Left forelimb (tissue), 1 donor: ENCODE results near the gene LILRA5.
"Not testable (repeated sequence)": the region's sequence is repeated elsewhere in the genome, so short reads cannot be mapped to it uniquely, and the experiment has no call there.

Experiments
- DNase-seq: peaks from one replicate; pipeline ENCODE4 v3.0.0-alpha.2; 2018; ENCODE audit warnings: low spot score

The LILRA5 gene

GRCh38 chr19:54312436-54313377 is at the start of gene LILRA5:
TSS of gene LILRA5 (minus strand) at chr19:54313166. CDS start at chr19:54313019, 147 bp downstream.
- no peak for DNase-seq

GRCh38 chr19:54361680-54362422 is 48.9 kb upstream of the LILRA5 start:
- DNase-seq: not testable (repeated sequence)

DNA sequence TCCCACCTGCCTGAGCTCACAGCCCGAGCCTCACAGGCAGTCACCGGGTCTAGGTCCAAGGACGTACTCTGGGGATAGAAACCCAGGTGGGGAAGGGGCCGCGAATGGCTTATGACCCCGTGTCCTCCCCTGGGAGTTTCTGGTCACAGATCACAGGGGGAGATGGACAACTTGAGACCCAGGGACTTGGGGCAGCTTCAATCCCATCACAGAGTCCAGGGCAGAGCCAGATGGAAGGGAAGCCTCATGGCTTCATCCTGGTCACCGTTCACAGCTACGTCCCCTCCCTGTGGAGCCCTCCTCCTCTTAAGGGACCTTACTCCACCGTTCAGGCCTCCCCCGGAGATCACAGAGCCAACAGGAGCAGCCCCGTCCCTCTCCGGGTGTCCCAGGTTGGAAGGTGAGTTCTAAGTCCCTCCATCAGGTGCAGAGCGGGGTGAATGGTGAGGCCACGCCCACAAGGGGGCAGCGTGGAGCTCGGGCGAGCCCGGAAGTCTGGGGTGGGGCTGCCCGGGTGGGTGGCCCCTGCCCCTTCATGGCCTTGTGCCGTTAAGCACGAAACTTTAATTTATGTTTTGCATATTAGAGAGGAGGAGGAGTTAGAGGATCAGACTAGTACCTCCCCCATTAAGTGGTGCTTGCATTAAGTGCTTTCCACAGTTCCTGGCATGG is 46.3 kb upstream of the LILRA5 start:
- not testable (repeated sequence) for DNase-seq

- no peak for DNase-seq
These were observed 44.4 kb upstream of the LILRA5 start for GRCh38 chr19:54357381-54357780.

- no peak for DNase-seq
These were observed 43.6 kb upstream of the LILRA5 start for GRCh38 chr19:54356444-54357056.

- DNase-seq: no peak
These were observed 42.7 kb upstream of the LILRA5 start for GRCh38 chr19:54355675-54356074.

- no peak for DNase-seq
These were observed 41.8 kb upstream of the LILRA5 start for GRCh38 chr19:54354761-54355160.

GRCh38 chr19:54352546-54352945 is 39.6 kb upstream of the LILRA5 start:
- no peak for DNase-seq

GRCh38 chr19:54352041-54352440 is 39.1 kb upstream of the LILRA5 start:
- no peak for DNase-seq

DNA sequence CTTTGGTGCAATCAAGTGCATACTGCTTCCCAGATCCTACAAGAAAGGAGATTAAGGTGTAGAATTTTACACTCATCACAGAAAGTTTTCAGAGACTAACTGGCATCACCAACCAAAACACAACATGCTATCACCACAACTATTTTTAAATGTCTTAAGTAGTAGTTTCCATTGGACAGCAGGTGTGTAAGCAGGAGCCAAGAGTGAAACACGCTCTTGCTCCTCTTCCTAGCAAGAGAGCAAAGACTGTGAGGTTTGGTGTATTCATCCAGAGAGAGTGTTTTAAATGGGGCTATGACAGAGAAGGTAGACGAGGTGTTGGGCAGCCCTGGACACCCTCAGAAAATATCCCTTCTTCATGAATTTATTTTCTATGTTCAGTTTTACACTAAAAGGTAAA is 38.5 kb upstream of the LILRA5 start:
- DNase-seq: no peak

- no peak for DNase-seq
These were observed 33.0 kb upstream of the LILRA5 start for GRCh38 chr19:54345938-54346386.

GRCh38 chr19:54343868-54344267 is 30.9 kb upstream of the LILRA5 start:
- no peak for DNase-seq

- DNase-seq: no peak
These were observed 28.3 kb upstream of the LILRA5 start for GRCh38 chr19:54341295-54341694.

DNA sequence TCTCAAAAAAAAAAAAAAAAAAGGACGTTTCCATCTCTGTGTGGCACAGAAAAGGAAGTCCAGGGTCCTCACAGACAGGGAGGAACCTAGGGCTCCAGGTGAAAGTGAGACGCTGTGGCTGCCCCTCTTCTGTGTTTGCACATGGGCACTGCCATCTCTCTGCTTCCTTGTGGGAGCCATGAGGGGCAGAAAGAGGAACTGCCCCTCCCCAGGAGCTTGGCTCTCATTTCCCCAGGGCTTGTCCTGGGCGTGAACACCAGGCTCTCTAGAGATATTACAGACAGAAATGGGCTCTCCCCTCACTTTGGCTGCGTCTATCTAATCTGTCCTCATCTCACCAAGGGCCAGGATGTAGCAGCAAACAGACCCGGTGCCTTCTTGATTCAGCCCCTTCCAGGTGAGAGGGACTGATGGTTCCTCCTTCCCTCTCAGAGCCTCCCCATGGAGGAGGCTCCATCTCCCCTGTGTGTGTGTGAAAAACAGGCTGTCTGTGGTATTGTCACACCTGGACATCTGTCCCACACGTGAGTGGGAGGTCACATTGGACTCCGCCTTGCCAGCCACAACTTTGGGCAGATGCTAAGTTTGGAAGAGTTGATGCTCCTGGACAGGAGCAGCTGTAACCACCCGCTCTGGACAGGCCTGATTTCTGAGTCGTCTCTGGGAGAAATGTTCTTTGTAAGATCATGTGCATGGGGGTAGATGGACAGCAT is 26.8 kb upstream of the LILRA5 start:
- DNase-seq: no peak

DNA sequence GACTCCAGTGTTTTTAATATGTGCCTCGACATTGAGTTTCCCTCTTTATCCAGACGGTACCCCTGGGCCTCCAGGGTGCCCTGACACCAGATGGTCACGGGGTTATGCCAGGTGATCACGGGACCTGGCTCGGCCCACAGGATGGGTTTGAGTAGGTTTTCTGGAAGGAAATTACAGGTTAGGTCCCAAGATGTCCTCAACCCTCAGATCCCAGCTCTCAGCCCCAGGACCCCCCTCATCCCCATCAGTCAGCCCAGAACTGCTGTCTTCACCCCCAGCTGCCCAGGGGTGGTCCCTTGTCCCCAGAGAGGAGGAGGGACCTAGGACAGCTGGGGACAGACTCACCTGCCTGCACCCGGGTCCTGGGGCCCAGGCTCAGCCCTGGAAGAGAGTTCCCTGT is 25.6 kb upstream of the LILRA5 start:
- DNase-seq: no peak

DNA sequence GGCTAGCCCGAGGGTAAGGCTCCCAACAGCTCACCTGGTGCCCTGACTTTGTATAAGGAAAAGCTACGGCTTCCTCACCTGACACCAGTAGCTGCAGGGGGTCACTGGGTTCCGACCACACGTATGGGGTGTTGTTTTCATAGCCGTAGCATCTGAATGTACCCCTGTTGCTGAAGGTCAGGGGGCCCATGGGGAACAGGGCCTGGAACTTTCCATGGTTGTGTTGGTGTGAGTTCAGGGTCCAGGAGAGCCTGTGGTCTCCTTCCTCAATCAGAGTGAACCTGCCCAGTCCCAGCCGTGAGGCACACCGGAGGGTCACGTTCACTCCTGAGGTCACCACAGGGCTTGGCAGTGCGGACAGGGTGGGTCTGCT is 24.9 kb upstream of the LILRA5 start:
- no peak for DNase-seq

- no peak for DNase-seq
These were observed 24.2 kb upstream of the LILRA5 start for GRCh38 chr19:54336893-54337857.

DNA sequence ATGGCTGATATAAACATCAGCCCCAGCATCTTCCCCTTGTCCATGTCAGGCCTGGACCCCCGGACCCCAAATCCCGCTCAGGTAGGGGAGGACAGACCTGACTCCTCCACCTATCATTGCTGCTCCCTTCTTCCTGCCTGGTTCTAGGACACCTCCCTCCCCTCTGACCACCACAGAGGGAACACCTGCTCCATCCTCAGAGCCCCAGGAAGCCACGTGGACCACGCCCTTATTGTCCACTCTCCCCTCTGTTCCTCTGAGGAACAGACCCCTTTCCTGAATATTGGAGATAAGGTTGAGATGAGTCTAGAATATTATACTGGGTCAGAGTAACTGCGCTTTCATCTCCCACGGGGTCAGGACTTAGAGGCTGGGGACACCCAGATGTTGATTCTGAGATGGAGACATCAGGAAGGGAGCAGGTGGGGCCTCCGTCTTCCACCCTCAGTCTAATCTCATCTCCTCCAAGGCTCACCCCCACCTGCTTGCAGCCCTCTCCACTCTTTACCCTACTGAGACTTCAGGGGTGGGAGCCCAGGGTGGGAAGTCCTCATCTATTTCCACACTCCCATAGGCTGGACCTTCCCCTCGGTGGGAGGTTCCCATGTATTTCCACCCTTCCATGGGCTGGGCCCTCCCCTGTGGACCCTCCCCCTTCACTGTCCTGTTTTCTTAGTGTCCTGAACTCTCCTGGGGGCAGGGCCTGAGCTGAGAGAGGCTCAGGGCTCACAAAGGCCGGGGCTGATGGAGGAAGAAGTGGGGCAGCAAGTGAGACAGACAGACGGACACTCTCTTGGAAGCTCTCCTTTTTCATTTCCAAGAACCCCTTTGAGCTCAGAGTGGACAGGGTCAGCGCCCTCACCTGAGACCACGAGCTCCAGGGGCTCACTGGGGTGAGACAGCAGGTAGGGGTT is 23.3 kb upstream of the LILRA5 start:
- DNase-seq: no peak

GRCh38 chr19:54335164-54335563 is 22.2 kb upstream of the LILRA5 start:
- DNase-seq: no peak
